NCI-H2107 (cell line): ENCODE data around the gene SGF29.
"Not testable (repeated sequence)": the region's sequence is repeated elsewhere in the genome, so short reads cannot be mapped to it uniquely, and the experiment has no call there.

Source experiments
- DNase-seq: peaks from one replicate; lab custom pipeline; 2025; lab: John Stamatoyannopoulos, UW

SGF29 gene

GRCh38 chr16:28566233-28566925 lies 12.7 kb downstream of the SGF29 start:
- DNase-seq: not testable (repeated sequence)

GRCh38 chr16:28567292-28567691 lies 13.6 kb downstream of the SGF29 start:
- DNase-seq: no peak

- DNase-seq: no peak
Measured at GRCh38 chr16:28569021-28569420, 15.3 kb downstream of the SGF29 start.

GRCh38 chr16:28569968-28570752 lies 16.4 kb downstream of the SGF29 start:
- no peak for DNase-seq

- DNase-seq: no peak
Measured at GRCh38 chr16:28572696-28573510, 19.2 kb downstream of the SGF29 start.

GRCh38 chr16:28573738-28574718 lies 20.3 kb downstream of the SGF29 start:
- DNase-seq: no peak

- no peak for DNase-seq
Measured at GRCh38 chr16:28574925-28575324, 21.2 kb downstream of the SGF29 start.

- DNase-seq: no peak
Measured at GRCh38 chr16:28575446-28576109, 21.9 kb downstream of the SGF29 start.

GRCh38 chr16:28580726-28581315 lies 27.1 kb downstream of the SGF29 start:
- DNase-seq: no peak

- DNase-seq: no peak
Measured at GRCh38 chr16:28585674-28586073, 32.0 kb downstream of the SGF29 start.

GRCh38 chr16:28586466-28586865 lies 32.7 kb downstream of the SGF29 start:
- DNase-seq: no peak

- DNase-seq: no peak
Measured at GRCh38 chr16:28587386-28587785, 33.7 kb downstream of the SGF29 start.

- DNase-seq: no peak
Measured at GRCh38 chr16:28589069-28589468, 35.3 kb downstream of the SGF29 start.

GRCh38 chr16:28589930-28590329 lies 36.2 kb downstream of the SGF29 start:
- no peak for DNase-seq

- no peak for DNase-seq
Measured at GRCh38 chr16:28590384-28591340, 36.9 kb downstream of the SGF29 start.

- DNase-seq: no peak
Measured at GRCh38 chr16:28591355-28591754, 37.6 kb downstream of the SGF29 start.

GRCh38 chr16:28592511-28592910 lies 38.8 kb downstream of the SGF29 start:
- no peak for DNase-seq

GRCh38 chr16:28592979-28593553 lies 39.3 kb downstream of the SGF29 start:
- DNase-seq: no peak

- not testable (repeated sequence) for DNase-seq
Measured at GRCh38 chr16:28595451-28595850, 41.7 kb downstream of the SGF29 start.
